NT2/D1 (cell line): ENCODE data around the gene MYLK2.

Experiments
- DNase-seq: peaks from one replicate; pipeline ENCODE4 v3.0.0-alpha.2; 2011; ENCODE audit warnings: low read depth, low spot score
- H3K27me3 ChIP-seq: 2 replicates; pipeline ENCODE4 v1.6.0; 2011; ENCODE audit warnings: mild to moderate bottlenecking; ENCODE audit not compliant: insufficient read length, insufficient read depth
- H3K36me3 ChIP-seq: 2 replicates; pipeline ENCODE4 v1.6.1; 2011; ENCODE audit warnings: mild to moderate bottlenecking, low read length, mixed read lengths; ENCODE audit not compliant: insufficient read depth, insufficient read length
- H3K4me1 ChIP-seq: 2 replicates; pipeline ENCODE4 v1.5.1; 2011; ENCODE audit not compliant: insufficient read depth, insufficient read length
- H3K4me3 ChIP-seq: 2 replicates; pipeline ENCODE4 v1.5.1; 2011; ENCODE audit warnings: low read depth; ENCODE audit not compliant: insufficient read length
- H3K9ac ChIP-seq: 2 replicates; pipeline ENCODE4 v1.6.0; 2011; ENCODE audit warnings: low read depth; ENCODE audit not compliant: insufficient read length
- H3K9me3 ChIP-seq: 2 replicates; pipeline ENCODE4 v1.5.1; 2011; ENCODE audit warnings: mild to moderate bottlenecking, low read length; ENCODE audit not compliant: insufficient read depth
- SUZ12 ChIP-seq: IDR thresholded peaks from 2 replicates; pipeline ENCODE4 v1.6.1; 2011; ENCODE audit not compliant: insufficient read length, insufficient read depth; ENCODE audit errors: extremely low read depth
- YY1 ChIP-seq: IDR thresholded peaks from 2 replicates; pipeline ENCODE4 v1.6.1; 2011; ENCODE audit not compliant: insufficient read length, insufficient read depth
- ZNF274 ChIP-seq: IDR thresholded peaks from 2 replicates; pipeline ENCODE4 v1.6.1; 2011; ENCODE audit warnings: mild to moderate bottlenecking, low read depth, low read length

Gene MYLK2

GRCh38 chr20:31816221-31816620 lies 2.9 kb upstream of the MYLK2 start:
- TF ChIP-seq SUZ12 (no peak), ZNF274 (no peak), YY1 (no peak)
- Histone ChIP-seq H3K27me3 (no peaks in the 10 kb centered on the region), H3K4me1 (peaks cover 9% of the 10 kb centered on the region), H3K9ac (no peak overlapping the region), H3K9me3 (no peaks in the 10 kb centered on the region), H3K4me3 (no peak overlapping the region), H3K36me3 (no peaks in the 10 kb centered on the region)
- no peak for DNase-seq

- no peaks in the 10 kb centered on the region for H3K9me3 ChIP-seq
- H3K4me3 ChIP-seq: no peak overlapping the region
- no peaks in the 10 kb centered on the region for H3K27me3 ChIP-seq
- H3K36me3 ChIP-seq: no peaks in the 10 kb centered on the region
- TF ChIP-seq SUZ12 (no peak), YY1 (no peak), ZNF274 (no peak)
- peaks cover 10% of the 10 kb centered on the region for H3K4me1 ChIP-seq
- no peak overlapping the region for H3K9ac ChIP-seq
- no peak for DNase-seq
Observed at GRCh38 chr20:31817461-31817860, 1.7 kb upstream of the MYLK2 start.

- Histone ChIP-seq H3K9ac (no peak overlapping the region), H3K36me3 (no peaks in the 10 kb centered on the region), H3K4me3 (no peak overlapping the region), H3K9me3 (no peaks in the 10 kb centered on the region), H3K27me3 (no peaks in the 10 kb centered on the region), H3K4me1 (peaks cover 16% of the 10 kb centered on the region)
- no peak for DNase-seq
- TF ChIP-seq ZNF274: no peak
- TF ChIP-seq YY1: no peak
- TF ChIP-seq SUZ12: no peak
Observed at GRCh38 chr20:31818376-31818908, 714 bp upstream of the MYLK2 start.

DNA sequence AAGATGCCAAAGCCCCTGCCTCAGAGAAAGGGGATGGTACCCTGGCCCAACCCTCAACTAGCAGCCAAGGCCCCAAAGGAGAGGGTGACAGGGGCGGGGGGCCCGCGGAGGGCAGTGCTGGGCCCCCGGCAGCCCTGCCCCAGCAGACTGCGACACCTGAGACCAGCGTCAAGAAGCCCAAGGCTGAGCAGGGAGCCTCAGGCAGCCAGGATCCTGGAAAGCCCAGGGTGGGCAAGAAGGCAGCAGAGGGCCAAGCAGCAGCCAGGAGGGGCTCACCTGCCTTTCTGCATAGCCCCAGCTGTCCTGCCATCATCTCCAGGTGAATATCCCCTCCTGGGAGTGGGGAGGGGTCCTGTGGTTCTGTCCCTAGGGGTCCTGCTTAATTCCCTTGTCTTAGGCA lies 1.1 kb downstream of the MYLK2 start:
- DNase-seq: no peak
- no peaks in the 10 kb centered on the region for H3K27me3 ChIP-seq
- H3K36me3 ChIP-seq: no peaks in the 10 kb centered on the region
- H3K9ac ChIP-seq: no peak overlapping the region
- H3K9me3 ChIP-seq: no peaks in the 10 kb centered on the region
- H3K4me1 ChIP-seq: peaks cover 22% of the 10 kb centered on the region
- TF ChIP-seq YY1 (no peak), SUZ12 (no peak), ZNF274 (no peak)
- H3K4me3 ChIP-seq: no peak overlapping the region

- TF ChIP-seq ZNF274: no peak
- no peak for TF ChIP-seq YY1
- TF ChIP-seq SUZ12: no peak
- Histone ChIP-seq H3K36me3 (no peaks in the 10 kb centered on the region), H3K4me1 (peaks cover 15% of the 10 kb centered on the region), H3K9ac (no peak overlapping the region), H3K4me3 (no peak overlapping the region), H3K9me3 (no peaks in the 10 kb centered on the region), H3K27me3 (no peaks in the 10 kb centered on the region)
- DNase-seq: no peak
Observed at GRCh38 chr20:31821427-31821826, 2.3 kb downstream of the MYLK2 start.

DNA sequence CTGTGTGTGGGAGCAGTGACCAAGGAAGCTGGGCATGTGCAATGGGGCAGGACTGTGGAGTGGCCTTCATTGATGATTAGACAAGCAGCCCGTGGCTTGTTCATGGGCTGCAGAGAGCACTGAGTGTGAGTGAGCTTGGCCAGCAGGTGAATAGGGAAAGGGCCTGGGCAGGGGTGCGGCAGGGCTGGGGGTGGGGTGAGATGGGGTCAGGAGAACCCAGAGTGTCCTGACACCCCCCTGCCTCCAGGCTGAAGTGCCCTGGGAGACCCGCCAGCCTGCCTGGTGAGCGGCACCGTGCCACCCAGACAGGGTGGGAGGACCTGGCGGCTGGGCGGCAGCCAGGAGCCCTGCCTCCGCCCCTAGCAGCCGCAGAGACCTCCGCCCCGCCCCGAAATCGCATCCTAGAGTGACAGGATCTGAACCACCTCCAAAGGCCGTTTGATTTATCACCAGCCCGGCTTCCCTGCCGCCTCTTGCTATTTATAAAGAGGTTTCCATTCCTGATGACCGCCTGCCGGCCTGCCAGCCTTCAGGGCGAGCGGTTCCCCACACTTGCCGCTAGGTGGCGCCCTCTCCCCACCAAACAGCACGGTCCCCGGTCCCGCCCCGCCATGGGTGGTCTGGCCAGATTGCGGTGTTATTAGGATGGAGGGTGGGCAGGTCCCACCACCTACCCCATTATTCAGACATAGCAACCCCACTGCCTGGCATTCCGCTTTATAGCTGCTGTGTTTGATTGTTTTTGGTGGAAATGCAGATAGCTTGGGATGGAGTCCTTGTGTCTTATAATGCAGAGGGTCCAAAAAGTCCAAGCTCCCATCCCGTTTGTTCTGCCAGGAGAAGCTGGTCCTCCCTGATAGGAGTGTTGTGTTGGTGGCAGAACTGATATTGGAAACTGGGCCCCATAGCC lies 3.5 kb downstream of the MYLK2 start:
- TF ChIP-seq YY1: no peak
- Histone ChIP-seq H3K9me3 (no peaks in the 10 kb centered on the region), H3K4me3 (no peak overlapping the region), H3K4me1 (peaks cover 15% of the 10 kb centered on the region), H3K9ac (no peak overlapping the region), H3K36me3 (peaks cover 5% of the 10 kb centered on the region), H3K27me3 (no peaks in the 10 kb centered on the region)
- DNase-seq: no peak

DNA sequence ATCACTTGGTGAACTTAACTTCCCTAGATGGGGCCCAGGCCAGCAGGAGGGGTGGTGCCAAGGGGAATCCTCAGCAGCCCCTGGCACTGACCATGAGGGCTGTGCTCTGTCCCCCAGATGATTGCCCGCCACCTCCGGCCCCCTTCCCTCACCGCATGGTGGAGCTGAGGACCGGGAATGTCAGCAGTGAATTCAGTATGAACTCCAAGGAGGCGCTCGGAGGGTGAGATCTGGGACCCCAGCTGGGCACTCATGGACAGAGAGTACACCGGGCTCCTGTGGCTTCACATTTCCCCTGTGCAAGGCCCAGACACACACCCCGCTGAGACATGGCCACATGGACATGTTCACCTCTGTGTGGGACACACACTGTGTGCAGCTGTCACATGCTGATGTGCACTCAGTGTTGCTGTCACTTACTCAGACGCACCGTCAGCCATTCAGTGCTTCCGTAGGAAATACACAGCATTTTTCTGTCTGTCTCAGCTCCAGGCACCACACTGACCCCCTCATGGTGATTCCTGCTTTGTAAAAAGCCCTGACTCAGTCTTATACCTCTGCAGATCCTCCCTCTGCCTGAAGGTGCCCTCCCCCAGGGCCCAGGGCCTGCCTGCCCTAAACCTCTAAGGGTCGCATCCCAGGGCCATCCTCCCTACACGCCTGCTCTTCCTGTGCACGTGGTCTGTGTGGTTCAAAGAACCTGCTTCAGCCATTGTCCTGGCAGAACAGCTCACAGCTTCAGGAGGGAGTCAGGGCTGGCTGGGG lies 4.4 kb downstream of the MYLK2 start:
- TF ChIP-seq ZNF274 (no peak), SUZ12 (no peak), YY1 (no peak)
- no peaks in the 10 kb centered on the region for H3K9me3 ChIP-seq
- no peaks in the 10 kb centered on the region for H3K27me3 ChIP-seq
- H3K36me3 ChIP-seq: peaks cover 5% of the 10 kb centered on the region
- peaks cover 15% of the 10 kb centered on the region for H3K4me1 ChIP-seq
- peak overlapping the region; percentile 36 for H3K9ac ChIP-seq
- no peak overlapping the region for H3K4me3 ChIP-seq
- no peak for DNase-seq
